A549 (cell line): ENCODE results near the gene FAXC. TPM values are rescaled to one million over a fixed set of nuclear protein-coding genes. Genes with fewer than 3 reads are reported as not detected.

Experiments
- ATAC-seq, 2 experiments: fragments of 200-7000 bp in 1 of 2; fragments of >200 bp in 1 of 2; cut with Nextera tagmentation in 1 of 2; cut with Tn5 transposase in 1 of 2; 3 replicates each; pipeline versions ENCODE4 v1.8.0 to v1.9.1; 2018 to 2020; ENCODE audit warnings: mild to moderate bottlenecking in 1 of 2, moderate library complexity in 1 of 2
- CTCF ChIA-PET: fragments of 300-600 bp; sonication (Branson Sonifier 250); formaldehyde crosslinking; extraction: SDS; loops from one replicate; lab custom pipeline; 2021; ENCODE audit warnings: antibody characterized with exemption, inconsistent platforms; lab: Yijun Ruan, JAX
- POLR2A ChIA-PET: fragments of 350-600 bp; formaldehyde crosslinking; extraction: SDS; loops from one replicate; lab custom pipeline; 2021; ENCODE audit warnings: antibody characterized with exemption, inconsistent platforms; lab: Yijun Ruan, JAX
- DNase-seq, 2 experiments: peaks; one replicate each; pipeline versions ENCODE4 v3.0.0 to v3.0.0-alpha.2; 2011 to 2016; ENCODE audit warnings: low read depth in 1 of 2, low spot score in 1 of 2
- FAIRE-seq: peaks from 2 replicates; lab custom pipeline; 2011; peaks lifted over from hg19 to GRCh38; lab: Jason Lieb, UNC
- H3K27ac ChIP-seq, 2 experiments: fragments of >200 bp; sonication (Bioruptor Twin); formaldehyde crosslinking; 3 replicates each; pipeline ENCODE4 v1.5.1; 2016 to 2017
- H3K4me1 ChIP-seq: fragments of >200 bp; sonication (Bioruptor Twin); formaldehyde crosslinking; 3 replicates; pipeline ENCODE4 v1.6.1; 2016
- H3K4me2 ChIP-seq: fragments of >200 bp; sonication (Bioruptor Twin); formaldehyde crosslinking; 3 replicates; pipeline ENCODE4 v1.6.1; 2016
- H3K4me3 ChIP-seq: fragments of >200 bp; sonication (Bioruptor Twin); formaldehyde crosslinking; 3 replicates; pipeline ENCODE4 v1.5.1; 2016
- H3K9me3 ChIP-seq: fragments of >200 bp; sonication (Bioruptor Twin); formaldehyde crosslinking; 3 replicates; pipeline ENCODE4 v1.6.1; 2016
- BCL3 ChIP-seq: fragments of >200 bp; sonication (Bioruptor Twin); formaldehyde crosslinking; IDR thresholded peaks from 3 replicates; pipeline ENCODE4 v1.6.1; 2016
- BHLHE40 ChIP-seq: IDR thresholded peaks from 2 replicates; pipeline ENCODE4 v1.6.1; 2012; ENCODE audit warnings: low read depth, low read length, inconsistent platforms
- CHD2 ChIP-seq: fragments of 150-350 bp; IDR thresholded peaks from 2 replicates; pipeline ENCODE4 v1.6.1; 2014; ENCODE audit warnings: low read length; ENCODE audit not compliant: partially characterized antibody
- EHF ChIP-seq: fragments of 250-450 bp; sonication (Bioruptor Pico); IDR thresholded peaks from 2 replicates; pipeline ENCODE4 v1.5.0; 2020; ENCODE audit warnings: mild to moderate bottlenecking
- FOXS1 ChIP-seq: fragments of 250-450 bp; sonication (Bioruptor Pico); IDR thresholded peaks from 2 replicates; pipeline ENCODE4 v1.5.0; 2020; ENCODE audit warnings: mild to moderate bottlenecking, moderate library complexity
- HEYL ChIP-seq: fragments of 250-450 bp; sonication (Bioruptor Pico); IDR thresholded peaks from 2 replicates; pipeline ENCODE4 v1.8.0; 2021; ENCODE audit warnings: mild to moderate bottlenecking, moderate library complexity
- JUN ChIP-seq, 2 experiments: fragments of >200 bp; sonication (Bioruptor Twin); formaldehyde crosslinking; IDR thresholded peaks; 2 replicates in 1 of 2; 3 replicates in 1 of 2; pipeline ENCODE4 v1.6.1; 2016 to 2017
- KDM1A ChIP-seq: fragments of 200-600 bp; sonication (generic); IDR thresholded peaks from 2 replicates; pipeline ENCODE4 v1.6.1; 2016; ENCODE audit warnings: low read depth, mild to moderate bottlenecking
- PBX3 ChIP-seq: IDR thresholded peaks from 2 replicates; pipeline ENCODE4 v1.6.1; 2012
- PHF8 ChIP-seq: fragments of 200-600 bp; sonication (generic); IDR thresholded peaks from 2 replicates; pipeline ENCODE4 v1.6.1; 2016; ENCODE audit warnings: low read depth, mild to moderate bottlenecking, antibody characterized with exemption, moderate library complexity, borderline replicate concordance
- POLR2AphosphoS2 ChIP-seq: conservative IDR thresholded peaks from 2 replicates; pipeline ENCODE4 v1.6.1; 2012; ENCODE audit warnings: low read length, improper control_type of control experiment, inconsistent platforms
- RARB ChIP-seq: fragments of 250-450 bp; sonication (Bioruptor Pico); IDR thresholded peaks from 2 replicates; pipeline ENCODE4 v1.8.0; 2021; ENCODE audit warnings: mild to moderate bottlenecking, moderate library complexity
- REST ChIP-seq: fragments of 200-600 bp; sonication (generic); IDR thresholded peaks from 2 replicates; pipeline ENCODE4 v1.6.1; 2016; ENCODE audit warnings: antibody characterized with exemption, mild to moderate bottlenecking, moderate library complexity
- SMC3 ChIP-seq: fragments of >200 bp; sonication (Bioruptor Twin); formaldehyde crosslinking; IDR thresholded peaks from 3 replicates; pipeline ENCODE4 v1.6.1; 2018; ENCODE audit warnings: inconsistent platforms
- SREBF2 ChIP-seq: fragments of 450-650 bp; IDR thresholded peaks from 2 replicates; pipeline ENCODE4 v1.6.1; 2014; ENCODE audit warnings: mild to moderate bottlenecking, moderate library complexity
- USF2 ChIP-seq: fragments of 450-650 bp; IDR thresholded peaks from 2 replicates; pipeline ENCODE4 v1.6.1; 2014; ENCODE audit warnings: antibody characterized with exemption
- WGBS: methylation state at CpG from one replicate; pipeline ENCODE4 v1.1.6; 2017; ENCODE audit errors: missing lambda C conversion rate; 5-methylcytosine and 5-hydroxymethylcytosine counted together
- polyA plus RNA-seq, 4 experiments: library from polyadenylated mRNA; depleted of rRNA in 3 of 4; stranded (reverse); fragments of >200 nt; fragmentation: RNase III in 1 of 4; extraction: RNeasy Plus Mini Kit Qiagen cat#74134 plus additional on column Dnase treatment in 1 of 4; gene quantifications; 2 replicates in 3 of 4; 3 replicates in 1 of 4; pipeline ENCODE4 v1.2.3, GENCODE V29; 2011 to 2017

Gene FAXC
- polyA plus RNA-seq, 2 of the 4 experiments (the other 2 are of a cell fraction) = 5.8 to 9.8 TPM

- TF ChIP-seq REST = no peak
- TF ChIP-seq SREBF2 = no peak
- no peak for TF ChIP-seq EHF (CRISPR knock-in tag)
- no peak for TF ChIP-seq CHD2
Measured at GRCh38 chr6:99362678-99363268, 13.3 kb upstream of the FAXC start (continued).

- no peak for FAIRE-seq
- Histone ChIP-seq H3K4me2 (no peak overlapping the region), H3K4me3 (no peak overlapping the region), H3K4me1 (no peaks in the 10 kb centered on the region)
- no peak for DNase-seq
- CTCF ChIA-PET = no interaction called here
- no peak for ATAC-seq
- WGBS = 13% methylated on average over 1 of the region's 1 CpG
- no peak for TF ChIP-seq JUN (IDR thresholded peaks at IDR 0.05)
- no peak for TF ChIP-seq BCL3
- no peak for TF ChIP-seq EHF (CRISPR knock-in tag)
- no peak for TF ChIP-seq KDM1A
- TF ChIP-seq HEYL (CRISPR knock-in tag) = no peak
- TF ChIP-seq BHLHE40 = no peak
- TF ChIP-seq PHF8 = no peak
- TF ChIP-seq RARB (CRISPR knock-in tag) = no peak
- TF ChIP-seq SMC3 = no peak
- TF ChIP-seq POLR2AphosphoS2 = no peak
- no peak for TF ChIP-seq REST
- no peak for TF ChIP-seq USF2
- no peak for TF ChIP-seq PBX3
- no peak for TF ChIP-seq FOXS1 (CRISPR knock-in tag)
- TF ChIP-seq CHD2 = no peak
- TF ChIP-seq, all 56 proteins: peak for 0
- H3K27ac ChIP-seq = no peak overlapping the region
- H3K9me3 ChIP-seq = no peaks in the 10 kb centered on the region
- POLR2A ChIA-PET = no interaction called here
Measured at GRCh38 chr6:99359800-99360199, 10.3 kb upstream of the FAXC start.
